ENCODE data around the gene OAF.

OAF gene

GRCh38 chr11:120279502-120279901 is 68.7 kb downstream of the OAF start:
- TF ChIP-seq CTCF (IDR thresholded peaks at IDR 0.05; ENCODE audit: borderline replicate concordance, extremely low read depth, low read length, poor library complexity, severe bottlenecking) (no peak), EZH2 (IDR thresholded peaks at IDR 0.05; ENCODE audit: borderline replicate concordance, low read depth, low read length, severe bottlenecking) (no peak)
- ATAC-seq (ENCODE audit: insufficient read depth, low read depth), result no peak
- Histone ChIP-seq H2AFZ (ENCODE audit: low read depth, low read length) (no peak overlapping the region), H3K9me3 (ENCODE audit: insufficient read depth, low read length, severe bottlenecking) (no peaks in the 10 kb centered on the region), H3K9ac (ENCODE audit: low read depth, low read length) (no peak overlapping the region), H4K20me1 (ENCODE audit: insufficient read depth, low read length) (peaks cover 7% of the 10 kb centered on the region; the same call in 1 of the 2 replicates), H3K36me3 (ENCODE audit: insufficient read depth, low read length) (no peaks in the 10 kb centered on the region), H3K4me3 (ENCODE audit: low read depth in 1 of 2, low read length in 2 of 2) (no peak overlapping the region), H3K4me2 (ENCODE audit: insufficient read depth, low read length) (no peak overlapping the region), H3K27me3 (ENCODE audit: insufficient read depth, low read length, poor library complexity) (peaks cover 43% of the 10 kb centered on the region), H3K4me1 (ENCODE audit: insufficient read depth, low read length) (no peaks in the 10 kb centered on the region), H3K79me2 (ENCODE audit: insufficient read depth, low read length) (no peaks in the 10 kb centered on the region), H3K27ac (ENCODE audit: low read length) (no peak overlapping the region)
- no peak for DNase-seq

All from DND-41 (cell line).